HCT116 (cell line): ENCODE measurements around the gene CAMKMT. TPM values are rescaled to one million over a fixed set of nuclear protein-coding genes. Genes with fewer than 3 reads are reported as not detected.

Experiments used
- ATAC-seq: fragments of 200-7000 bp; cut with Tn5 transposase; 2 replicates; pipeline ENCODE4 v1.9.1; 2020; ENCODE audit warnings: mild to moderate bottlenecking, moderate library complexity
- BruUV-seq: library from RNA; stranded (reverse); fragments of 400-500 nt; replicated peaks from 2 replicates; lab custom pipeline; 2021; lab: Mats Ljungman, UMichigan
- CTCF ChIA-PET: fragments of 300-600 bp; sonication (Branson Sonifier 250); formaldehyde crosslinking; loops from one replicate; lab custom pipeline; 2021; ENCODE audit warnings: antibody characterized with exemption; lab: Charles Lee
- POLR2A ChIA-PET: fragments of 300-600, 350-600 bp; sonication (Branson Sonifier 250); formaldehyde crosslinking; loops from one replicate; lab custom pipeline; 2021; ENCODE audit warnings: antibody characterized with exemption; lab: Charles Lee
- RAD21 ChIA-PET, 2 experiments: fragments of 300-600 bp; sonication (Branson Sonifier 250); formaldehyde crosslinking; loops; one replicate each; lab custom pipeline; 2023; ENCODE audit warnings: low total read pairs in 2 of 2; ENCODE audit not compliant: uncharacterized antibody in 2 of 2, unreplicated experiment in 2 of 2, low non-redundant PET in 1 of 2; lab: Charles Lee
- DNase-seq: peaks from one replicate; pipeline ENCODE4 v3.0.0-alpha.2; 2010; ENCODE audit warnings: low read depth, low spot score
- H2AFZ ChIP-seq: fragments of 200-600 bp; shearing (Covaris generic), sonication (generic); 2 replicates; pipeline ENCODE4 v1.6.1; 2017; ENCODE audit warnings: low read depth, mixed run types, mixed read lengths, antibody characterized with exemption, low read length; ENCODE audit not compliant: poor library complexity, severe bottlenecking
- H3K27ac ChIP-seq: 2 replicates; pipeline ENCODE4 v1.5.1; 2012; ENCODE audit warnings: low read depth, low read length
- H3K27me3 ChIP-seq: fragments of 200-600 bp; sonication (generic); 2 replicates; pipeline ENCODE4 v1.6.1; 2016; ENCODE audit warnings: mixed run types, low read length, mixed read lengths; ENCODE audit not compliant: insufficient read depth
- H3K36me3 ChIP-seq, 2 experiments: fragments of 200-500 bp in 1 of 2; fragments of 200-600 bp in 1 of 2; sonication (Bioruptor generic) in 1 of 2; sonication (generic) in 1 of 2; 2 replicates each; pipeline versions ENCODE4 v1.5.1 to v1.6.1; 2014 to 2016; ENCODE audit warnings: low read length in 2 of 2, inconsistent platforms in 1 of 2, mixed read lengths in 1 of 2, mixed run types in 1 of 2; ENCODE audit not compliant: insufficient read depth in 2 of 2, control insufficient read depth in 1 of 2
- H3K4me1 ChIP-seq, 2 experiments: fragments of 200-600 bp in 1 of 2; sonication (generic) in 1 of 2; 2 replicates each; pipeline versions ENCODE4 v1.5.1 to v1.6.1; 2012 to 2017; ENCODE audit warnings: low read length in 2 of 2, inconsistent platforms in 1 of 2, mild to moderate bottlenecking in 1 of 2, mixed read lengths in 1 of 2, mixed run types in 1 of 2, moderate library complexity in 1 of 2; ENCODE audit not compliant: insufficient read depth in 2 of 2, control insufficient read depth in 1 of 2
- H3K4me2 ChIP-seq: fragments of 200-600 bp; sonication (generic); 2 replicates; pipeline ENCODE4 v1.6.1; 2017; ENCODE audit warnings: mixed run types, low read length, mixed read lengths
- H3K4me3 ChIP-seq, 2 experiments: fragments of 200-600 bp in 1 of 2; sonication (generic) in 1 of 2; replicated peaks in 1 of 2; 2 replicates each; pipeline ENCODE4 v1.5.1; 2011 to 2016; ENCODE audit warnings: low read length in 2 of 2, control low read depth in 1 of 2, low read depth in 1 of 2, mild to moderate bottlenecking in 1 of 2, mixed read lengths in 1 of 2, mixed run types in 1 of 2
- H3K79me2 ChIP-seq: fragments of 200-600 bp; sonication (generic); 2 replicates; pipeline ENCODE4 v1.6.1; 2017; ENCODE audit warnings: mild to moderate bottlenecking, mixed run types, low read length, moderate library complexity, mixed read lengths; ENCODE audit not compliant: insufficient read depth
- H3K9ac ChIP-seq: fragments of 200-600 bp; sonication (generic); 2 replicates; pipeline ENCODE4 v1.6.1; 2016; ENCODE audit warnings: low read length, mixed read lengths
- H3K9me2 ChIP-seq: fragments of 200-600 bp; sonication (generic), shearing (Covaris generic); 2 replicates; pipeline ENCODE4 v1.6.1; 2017; ENCODE audit warnings: mixed run types, mild to moderate bottlenecking, moderate library complexity; ENCODE audit not compliant: insufficient read depth
- H3K9me3 ChIP-seq, 2 experiments: fragments of 200-500 bp in 1 of 2; fragments of 200-600 bp in 1 of 2; sonication (Bioruptor generic) in 1 of 2; sonication (generic) in 1 of 2; 2 replicates each; pipeline ENCODE4 v1.6.1; 2014 to 2017; ENCODE audit warnings: low read length in 2 of 2, mixed read lengths in 2 of 2, inconsistent platforms in 1 of 2, low read depth in 1 of 2, mild to moderate bottlenecking in 1 of 2, mixed run types in 1 of 2, moderate library complexity in 1 of 2; ENCODE audit not compliant: control insufficient read depth in 1 of 2, insufficient read depth in 1 of 2
- H4K20me1 ChIP-seq: fragments of 200-600 bp; sonication (generic), shearing (Covaris generic); 2 replicates; pipeline ENCODE4 v1.6.1; 2017; ENCODE audit warnings: mixed run types, mild to moderate bottlenecking, moderate library complexity; ENCODE audit not compliant: insufficient read depth
- CEBPB ChIP-seq: IDR thresholded peaks from 2 replicates; pipeline ENCODE4 v1.6.1; 2012; ENCODE audit warnings: low read depth
- FOSL1 ChIP-seq: IDR thresholded peaks from 2 replicates; pipeline ENCODE4 v1.6.1; 2012; ENCODE audit warnings: low read depth
- POLR2A ChIP-seq: IDR thresholded peaks from 2 replicates; pipeline ENCODE4 v1.7.0; 2011; ENCODE audit warnings: borderline replicate concordance; ENCODE audit not compliant: insufficient read depth, insufficient read length; ENCODE audit errors: extremely low read depth
- POLR2AphosphoS5 ChIP-seq: IDR thresholded peaks from 2 replicates; pipeline ENCODE4 v1.6.1; 2011; ENCODE audit warnings: mild to moderate bottlenecking, low read depth, low read length, moderate library complexity
- RAD21 ChIP-seq: IDR thresholded peaks from 2 replicates; pipeline ENCODE4 v1.6.1; 2012; ENCODE audit warnings: low read depth, mild to moderate bottlenecking
- SIN3A ChIP-seq: IDR thresholded peaks from 2 replicates; pipeline ENCODE4 v1.6.1; 2012; ENCODE audit warnings: low read depth
- SP1 ChIP-seq: IDR thresholded peaks from 2 replicates; pipeline ENCODE4 v1.6.1; 2012; ENCODE audit warnings: low read depth
- SRF ChIP-seq: IDR thresholded peaks from 2 replicates; pipeline ENCODE4 v1.6.1; 2012; ENCODE audit warnings: low read depth
- TCF7L2 ChIP-seq: IDR thresholded peaks from 2 replicates; pipeline ENCODE4 v1.7.0; 2011; ENCODE audit warnings: borderline replicate concordance, inconsistent platforms; ENCODE audit not compliant: insufficient read depth, insufficient read length; ENCODE audit errors: extremely low read depth
- ZBTB33 ChIP-seq: IDR thresholded peaks from 2 replicates; pipeline ENCODE4 v1.6.1; 2011; ENCODE audit warnings: mild to moderate bottlenecking, low read length, moderate library complexity; ENCODE audit not compliant: insufficient replicate concordance; ENCODE audit errors: extremely low read depth
- ZNF274 ChIP-seq: fragments of 200-500 bp; sonication (Bioruptor generic); IDR thresholded peaks from 2 replicates; pipeline ENCODE4 v1.6.1; 2014; ENCODE audit warnings: mild to moderate bottlenecking, low read depth, low read length, inconsistent platforms
- intact Hi-C: fragments of 100-400 bp; cut with micrococcal nuclease; formaldehyde crosslinking; loops from 2 replicates; pipeline ENCODE4 v1.10.0; 2022
- total RNA-seq: library from RNA; stranded (reverse); gene quantifications from one replicate; pipeline ENCODE4 v1.2.1, GENCODE V29; 2021; ENCODE audit not compliant: unreplicated experiment
- TF ChIP-seq, protein P1 (sequence below): IDR thresholded peaks from 2 replicates; pipeline ENCODE4 v1.6.1; 2012
- TF ChIP-seq, protein P2 (sequence below), 3 experiments: fragments of 200-600 bp in 1 of 3; sonication (generic) in 1 of 3; IDR thresholded peaks in 2 of 3; conservative IDR thresholded peaks in 1 of 3; 2 replicates each; pipeline ENCODE4 v1.5.1; 2012 to 2017; ENCODE audit warnings: low read depth in 2 of 3, low read length in 2 of 3, antibody characterized with exemption in 1 of 3, borderline replicate concordance in 1 of 3, control low read depth in 1 of 3, mild to moderate bottlenecking in 1 of 3, mixed read lengths in 1 of 3, mixed run types in 1 of 3, moderate library complexity in 1 of 3; ENCODE audit not compliant: insufficient read depth in 1 of 3

Gene CAMKMT
- total RNA-seq, 1 experiment from 2014 or later = 10.6 TPM

DNA sequence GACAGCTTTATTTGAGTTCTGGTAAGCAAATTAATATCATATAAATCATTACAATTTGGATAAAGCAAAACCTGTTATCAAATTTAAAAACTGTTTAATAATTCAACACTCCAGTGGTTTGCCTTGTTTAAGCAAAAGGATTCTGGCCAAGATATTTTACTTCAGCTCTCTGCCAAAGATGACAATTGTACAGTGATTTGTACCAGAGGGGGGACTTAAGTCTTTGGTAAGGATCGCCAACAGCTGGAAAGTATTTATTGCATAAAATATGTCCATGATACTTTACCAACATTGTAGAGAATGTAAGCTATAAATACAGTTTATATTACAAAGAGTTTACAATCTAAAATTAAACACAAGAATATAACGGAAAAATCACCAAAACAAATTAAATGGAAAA lies 14.2 kb upstream of the CAMKMT start:
- no peak overlapping the region for H3K9ac ChIP-seq
- TF ChIP-seq CEBPB (no peak), POLR2A (no peak), SIN3A (no peak), ZBTB33 (no peak), ZNF274 (no peak), FOSL1 (no peak), SP1 (no peak), TCF7L2 (no peak), RAD21 (no peak), SRF (no peak), POLR2AphosphoS5 (no peak)
- TF ChIP-seq, protein P1, sequence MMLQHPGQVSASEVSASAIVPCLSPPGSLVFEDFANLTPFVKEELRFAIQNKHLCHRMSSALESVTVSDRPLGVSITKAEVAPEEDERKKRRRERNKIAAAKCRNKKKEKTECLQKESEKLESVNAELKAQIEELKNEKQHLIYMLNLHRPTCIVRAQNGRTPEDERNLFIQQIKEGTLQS = no peak
- TF ChIP-seq, protein P2, sequence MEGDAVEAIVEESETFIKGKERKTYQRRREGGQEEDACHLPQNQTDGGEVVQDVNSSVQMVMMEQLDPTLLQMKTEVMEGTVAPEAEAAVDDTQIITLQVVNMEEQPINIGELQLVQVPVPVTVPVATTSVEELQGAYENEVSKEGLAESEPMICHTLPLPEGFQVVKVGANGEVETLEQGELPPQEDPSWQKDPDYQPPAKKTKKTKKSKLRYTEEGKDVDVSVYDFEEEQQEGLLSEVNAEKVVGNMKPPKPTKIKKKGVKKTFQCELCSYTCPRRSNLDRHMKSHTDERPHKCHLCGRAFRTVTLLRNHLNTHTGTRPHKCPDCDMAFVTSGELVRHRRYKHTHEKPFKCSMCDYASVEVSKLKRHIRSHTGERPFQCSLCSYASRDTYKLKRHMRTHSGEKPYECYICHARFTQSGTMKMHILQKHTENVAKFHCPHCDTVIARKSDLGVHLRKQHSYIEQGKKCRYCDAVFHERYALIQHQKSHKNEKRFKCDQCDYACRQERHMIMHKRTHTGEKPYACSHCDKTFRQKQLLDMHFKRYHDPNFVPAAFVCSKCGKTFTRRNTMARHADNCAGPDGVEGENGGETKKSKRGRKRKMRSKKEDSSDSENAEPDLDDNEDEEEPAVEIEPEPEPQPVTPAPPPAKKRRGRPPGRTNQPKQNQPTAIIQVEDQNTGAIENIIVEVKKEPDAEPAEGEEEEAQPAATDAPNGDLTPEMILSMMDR (IDR thresholded peaks at IDR 0.05 in 2 of 3, conservative IDR thresholded peaks at IDR 0.05 in 1 of 3; ENCODE audit: borderline replicate concordance in 1 of 3, insufficient read depth in 1 of 3, low read depth in 2 of 3, low read length in 2 of 3) = no peak
- TF ChIP-seq, all 23 proteins: peak for 0
- H4K20me1 ChIP-seq = no peaks in the 10 kb centered on the region
- POLR2A ChIA-PET = interaction anchor here (2.4 kb wide), 1 partner anchor 14 kb away, joined by 12 read pairs; the partner anchor contains the start of genes CAMKMT and PREPL
- RAD21 ChIA-PET = no interaction called here
- H3K4me1 ChIP-seq = no peaks in the 10 kb centered on the region
- H3K27ac ChIP-seq = no peak overlapping the region
- H3K79me2 ChIP-seq = peaks cover 2% of the 10 kb centered on the region; the same call in 1 of the 2 replicates
- DNase-seq = no peak
- H3K9me2 ChIP-seq = no peaks in the 10 kb centered on the region
- no peak overlapping the region for H3K4me3 ChIP-seq
- H3K36me3 ChIP-seq = peaks cover 5% of the 10 kb centered on the region in 2 experiments; a peak in 3 of 4 replicates
- no TSS peak for BruUV-seq
- no peak overlapping the region for H3K4me2 ChIP-seq
- H3K9me3 ChIP-seq = no peaks in the 10 kb centered on the region
- intact Hi-C loops = no loop called here
- no peaks in the 10 kb centered on the region for H3K27me3 ChIP-seq
- no peak for ATAC-seq
- CTCF ChIA-PET = no interaction called here
- no peak overlapping the region for H2AFZ ChIP-seq
